Adrenal gland (tissue), 12 donors: ENCODE measurements around the gene UBE3B. TPM values are rescaled to one million over a fixed set of nuclear protein-coding genes. Genes with fewer than 3 reads are reported as not detected.
A peak's percentile ranks its signal among the peaks of the same experiment; 100 is the strongest.

Experiments
- DNase-seq, 7 donors: peaks; one replicate each; pipeline ENCODE4 v3.0.0-alpha.2; 2019 to 2020
- H3K27ac ChIP-seq, 5 donors: fragments of 200-600 bp; sonication (generic) in 4 of 5; 1 replicate in 3 of 5; 2 replicates in 2 of 5; pipeline versions ENCODE4 v1.5.1 to v1.8.0; 2016 to 2020; ENCODE audit warnings: mild to moderate bottlenecking in 1 of 5
- H3K27me3 ChIP-seq: fragments of 200-600 bp; 2 replicates; pipeline ENCODE4 v1.8.0; 2021
- H3K36me3 ChIP-seq, 2 donors: fragments of 200-600 bp; replicated peaks in 1 of 2; 1 replicate in 1 of 2; 2 replicates in 1 of 2; pipeline versions ENCODE4 v1.5.1 to v1.8.0; 2018 to 2022
- H3K4me1 ChIP-seq, 2 donors: fragments of 200-600 bp; replicated peaks in 1 of 2; 1 replicate in 1 of 2; 2 replicates in 1 of 2; pipeline versions ENCODE4 v1.5.1 to v1.8.0; 2018 to 2021
- H3K4me3 ChIP-seq, 4 donors: fragments of 200-600 bp; sonication (generic) in 3 of 4; one replicate each; pipeline ENCODE4 v1.5.1; 2016 to 2018
- H3K9me3 ChIP-seq, 3 donors: fragments of 200-600 bp; sonication (generic) in 1 of 3; replicated peaks in 1 of 3; 1 replicate in 2 of 3; 2 replicates in 1 of 3; pipeline versions ENCODE4 v1.5.1 to v1.8.0; 2016 to 2021
- CTCF ChIP-seq, 6 experiments: fragments of 450-650 bp in 4 of 6; fragments of 200-600 bp in 2 of 6; sonication (generic) in 1 of 6; IDR thresholded peaks; 1 replicate in 5 of 6; 2 replicates in 1 of 6; pipeline versions ENCODE4 v1.5.1 to v1.8.0; 2016 to 2021; ENCODE audit warnings: antibody characterized with exemption in 6 of 6, mild to moderate bottlenecking in 2 of 6, moderate library complexity in 1 of 6
- POLR2A ChIP-seq, 2 donors: fragments of 450-650 bp; IDR thresholded peaks; one replicate each; pipeline ENCODE4 v1.6.1; 2017; ENCODE audit warnings: antibody characterized with exemption in 2 of 2, mild to moderate bottlenecking in 2 of 2, moderate library complexity in 1 of 2
- WGBS, 4 donors: extraction: QIAGEN DNeasy Blood & Tissue Kit in 2 of 4; methylation state at CpG; one replicate each; pipeline versions ENCODE4 v1.1.5 to v1.1.7; 2013 to 2017; 5-methylcytosine and 5-hydroxymethylcytosine counted together
- intact Hi-C, 2 donors: fragments of 100-400 bp; cut with DNase I; formaldehyde crosslinking; loops; one replicate each; pipeline versions ENCODE4 v1.14.1 to v1.15.0; 2022 to 2023
- polyA plus RNA-seq, 3 donors: library from polyadenylated mRNA; stranded (reverse); fragments of 200-250 nt in 2 of 3; fragments of 350-450 nt in 1 of 3; fragmentation: Illumina TruSeq in 1 of 3; extraction: RNeasy Lipid Tissue Mini Kit (QIAGEN cat#74804) in 1 of 3; gene quantifications; one replicate each; pipeline ENCODE4 v1.2.3, GENCODE V29; 2013 to 2014
- total RNA-seq, 9 donors: library from RNA; depleted of rRNA in 4 of 9; stranded (reverse); fragments of >200 nt in 4 of 9; fragments of 120-200 nt in 1 of 9; fragmentation: NEBNext Ultra II Directional in 1 of 9; extraction: Animal tissue kit (Norgen Biotek cat#: 25700) in 1 of 9; gene quantifications; one replicate each; pipeline versions ENCODE4 v1.1.0 to v1.2.4, GENCODE V29; 2013 to 2023
- donor health status: healthy with polysubstance abuse.
- donor health status: Bipolar disorder and iron deficiency.
- donor health status: DM: yes; HTN: yes; CAD: no.
- donor health status: DM: no; HTN: no; CAD: no.
- donor health status: DM: no; HTN: no; CAD: no.
- donor health status: DM: yes; HTN: yes; CAD: no.

The UBE3B gene
- total and polyA plus RNA-seq, 12 donors: 16.0 to 79.5 (median 39.5) TPM

GRCh38 chr12:109460538-109460937 lies 16.9 kb upstream of the UBE3B start:
- Histone ChIP-seq H3K4me1 (peaks cover 40 to 79% of the 10 kb centered on the region in 2 donors), H3K4me3 (no peak overlapping the region), H3K9me3 (no peaks in the 10 kb centered on the region), H3K27me3 (no peaks in the 10 kb centered on the region), H3K27ac (peak overlapping the region in 4 of 5 donors; percentile 77 to 99 (median 92)), H3K36me3 (peaks cover 0 to 37% of the 10 kb centered on the region in 2 donors)
- intact Hi-C loops: no loop called here
- TF ChIP-seq POLR2A (IDR thresholded peaks at IDR 0.05): no peak
- TF ChIP-seq CTCF (IDR thresholded peaks at IDR 0.05): no peak
- DNase-seq: peak in 1 of 7 donors; percentile 61
- 90 to 98% (median 96%) methylated on average over 1 to 13 of the region's 13 CpGs for WGBS, 4 donors

GRCh38 chr12:109461049-109461845 lies 16.2 kb upstream of the UBE3B start:
- no peak overlapping the region for H3K4me3 ChIP-seq
- H3K36me3 ChIP-seq: peaks cover 0 to 30% of the 10 kb centered on the region in 2 donors
- peak in 6 of 7 donors; percentile 48 to 84 (median 64) for DNase-seq
- H3K27ac ChIP-seq: peak overlapping the region; percentile 72 to 99 (median 89)
- no peaks in the 10 kb centered on the region for H3K9me3 ChIP-seq
- 66 to 72% (median 68%) methylated on average over 7 to 8 of the region's 8 CpGs for WGBS, 4 donors
- intact Hi-C loops: no loop called here
- peaks cover 42 to 86% of the 10 kb centered on the region in 2 donors for H3K4me1 ChIP-seq
- no peaks in the 10 kb centered on the region for H3K27me3 ChIP-seq
- TF ChIP-seq CTCF (IDR thresholded peaks at IDR 0.05): no peak
- no peak for TF ChIP-seq POLR2A (IDR thresholded peaks at IDR 0.05)

- H3K9me3 ChIP-seq: no peaks in the 10 kb centered on the region
- H3K27me3 ChIP-seq: no peaks in the 10 kb centered on the region
- peak; percentile 54 to 94 (median 91) for DNase-seq
- 69 to 73% (median 70%) methylated on average over 12 to 13 of the region's 13 CpGs for WGBS, 4 donors
- intact Hi-C loops: no loop called here
- TF ChIP-seq POLR2A (IDR thresholded peaks at IDR 0.05) (no peak), CTCF (IDR thresholded peaks at IDR 0.05) (no peak)
- peak overlapping the region; percentile 77 to 99 (median 95) for H3K27ac ChIP-seq
- no peak overlapping the region for H3K4me3 ChIP-seq
- H3K4me1 ChIP-seq: peaks cover 50 to 95% of the 10 kb centered on the region in 2 donors
- peaks cover 0 to 22% of the 10 kb centered on the region in 2 donors for H3K36me3 ChIP-seq
Observed at GRCh38 chr12:109461846-109462756, 15.3 kb upstream of the UBE3B start.
